Ishikawa (cell line): ENCODE results near the gene RPS14.

Experiments
- CEBPB ChIP-seq: IDR thresholded peaks from 2 replicates; pipeline ENCODE4 v1.6.1; 2012
- CREB1 ChIP-seq: IDR thresholded peaks from 2 replicates; pipeline ENCODE4 v1.6.1; 2012; ENCODE audit warnings: low read depth
- EGR1 ChIP-seq: IDR thresholded peaks from 2 replicates; pipeline ENCODE4 v1.6.1; 2012
- EP300 ChIP-seq: IDR thresholded peaks from 2 replicates; pipeline ENCODE4 v1.6.1; 2012; ENCODE audit warnings: borderline replicate concordance
- FOXM1 ChIP-seq: IDR thresholded peaks from 2 replicates; pipeline ENCODE4 v1.6.1; 2012; ENCODE audit warnings: low read depth, borderline replicate concordance
- NFIC ChIP-seq: IDR thresholded peaks from 2 replicates; pipeline ENCODE4 v1.6.1; 2012
- RAD21 ChIP-seq: IDR thresholded peaks from 2 replicates; pipeline ENCODE4 v1.6.1; 2012; ENCODE audit warnings: low read depth
- REST ChIP-seq: IDR thresholded peaks from 2 replicates; pipeline ENCODE4 v1.6.1; 2012; ENCODE audit warnings: low read depth, mild to moderate bottlenecking
- TAF1 ChIP-seq: IDR thresholded peaks from 2 replicates; pipeline ENCODE4 v1.6.1; 2012; ENCODE audit warnings: low read depth, mild to moderate bottlenecking
- TCF12 ChIP-seq: IDR thresholded peaks from 2 replicates; pipeline ENCODE4 v1.6.1; 2012; ENCODE audit warnings: low read depth
- TEAD4 ChIP-seq: IDR thresholded peaks from 2 replicates; pipeline ENCODE4 v1.6.1; 2012
- YY1 ChIP-seq: IDR thresholded peaks from 2 replicates; pipeline ENCODE4 v1.6.1; 2012; ENCODE audit warnings: low read depth
- ZBTB7A ChIP-seq: IDR thresholded peaks from 2 replicates; pipeline ENCODE4 v1.6.1; 2012; ENCODE audit warnings: low read depth
- TF ChIP-seq, protein P1 (sequence below): IDR thresholded peaks from 2 replicates; pipeline ENCODE4 v1.6.1; 2012
- TF ChIP-seq, protein P2 (sequence below): IDR thresholded peaks from 2 replicates; pipeline ENCODE4 v1.6.1; 2012

Gene RPS14

GRCh38 chr5:150412319-150413175, 37.0 kb downstream of the RPS14 start, which contains the start of gene CD74:
TSS of gene CD74 (minus strand) at chr5:150412910. CDS start at chr5:150412749, 161 bp downstream.
- TF ChIP-seq REST: no peak
- TF ChIP-seq, protein P1, sequence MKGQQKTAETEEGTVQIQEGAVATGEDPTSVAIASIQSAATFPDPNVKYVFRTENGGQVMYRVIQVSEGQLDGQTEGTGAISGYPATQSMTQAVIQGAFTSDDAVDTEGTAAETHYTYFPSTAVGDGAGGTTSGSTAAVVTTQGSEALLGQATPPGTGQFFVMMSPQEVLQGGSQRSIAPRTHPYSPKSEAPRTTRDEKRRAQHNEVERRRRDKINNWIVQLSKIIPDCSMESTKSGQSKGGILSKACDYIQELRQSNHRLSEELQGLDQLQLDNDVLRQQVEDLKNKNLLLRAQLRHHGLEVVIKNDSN: no peak
- 0 out of 2 replicates have a peak, but pooled peaks have one; percentile 59 for TF ChIP-seq ZBTB7A
- TF ChIP-seq, protein P2, sequence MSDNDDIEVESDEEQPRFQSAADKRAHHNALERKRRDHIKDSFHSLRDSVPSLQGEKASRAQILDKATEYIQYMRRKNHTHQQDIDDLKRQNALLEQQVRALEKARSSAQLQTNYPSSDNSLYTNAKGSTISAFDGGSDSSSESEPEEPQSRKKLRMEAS: 0 out of 2 replicates have a peak, but pooled peaks have one; percentile 24
- peak; percentile 88 for TF ChIP-seq CREB1
- TF ChIP-seq YY1: no peak
- TF ChIP-seq EGR1: no peak

GRCh38 chr5:150411245-150411979, 38.1 kb downstream of the RPS14 start:
- TF ChIP-seq RAD21 (no peak), ZBTB7A (no peak), YY1 (no peak), CEBPB (no peak), REST (no peak), CREB1 (no peak; the same call in 1 of the 2 replicates), TEAD4 (no peak), EP300 (no peak), FOXM1 (no peak), NFIC (no peak), TCF12 (no peak), TAF1 (no peak), EGR1 (no peak)
- TF ChIP-seq, protein P1: no peak
- TF ChIP-seq, protein P2: no peak

- TF ChIP-seq ZBTB7A: no peak
- TF ChIP-seq TCF12: no peak
- TF ChIP-seq CREB1: peak; percentile 92
- TF ChIP-seq EGR1: no peak
- TF ChIP-seq NFIC: 0 out of 2 replicates have a peak, but pooled peaks have one; percentile 21
These were observed 38.9 kb downstream of the RPS14 start for GRCh38 chr5:150410524-150411244.

GRCh38 chr5:150409638-150410523, 39.7 kb downstream of the RPS14 start:
- TF ChIP-seq ZBTB7A: peak; percentile 91
- TF ChIP-seq CREB1: peak; percentile 88
- TF ChIP-seq EGR1: no peak
